HG03025 (cell line): ENCODE measurements around the gene CTDSP2.
A peak's percentile ranks its signal among the peaks of the same experiment; 100 is the strongest.
"Not testable (repeated sequence)": the region's sequence is repeated elsewhere in the genome, so short reads cannot be mapped to it uniquely, and the experiment has no call there.

Experiments
- ATAC-seq: cut with Tn5 transposase; IDR thresholded peaks from one replicate; pipeline ENCODE4 v1.9.1; 2021; ENCODE audit warnings: mild to moderate bottlenecking, moderate library complexity; ENCODE audit not compliant: unreplicated experiment, low FRiP score

The CTDSP2 gene

DNA sequence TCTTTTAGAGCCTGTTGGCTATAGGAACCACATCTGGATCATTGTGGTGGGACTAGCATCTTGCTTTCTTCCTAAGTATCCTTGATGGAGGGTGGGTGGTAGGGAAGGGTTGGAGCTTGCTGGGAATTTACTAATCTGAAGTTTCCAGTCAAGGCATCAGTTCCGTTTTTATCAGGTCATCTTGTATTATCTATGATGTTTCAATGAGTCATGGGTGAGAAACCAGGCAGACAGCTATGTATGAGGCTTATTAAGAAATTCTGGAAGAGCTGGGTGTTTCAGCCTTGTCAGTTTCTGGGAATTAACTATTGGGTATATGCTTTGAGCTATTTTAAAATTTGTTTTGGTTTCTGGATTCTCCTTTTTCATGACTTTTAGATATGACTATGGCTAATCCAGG is 52.6 kb downstream of the CTDSP2 start:
- no peak for ATAC-seq

DNA sequence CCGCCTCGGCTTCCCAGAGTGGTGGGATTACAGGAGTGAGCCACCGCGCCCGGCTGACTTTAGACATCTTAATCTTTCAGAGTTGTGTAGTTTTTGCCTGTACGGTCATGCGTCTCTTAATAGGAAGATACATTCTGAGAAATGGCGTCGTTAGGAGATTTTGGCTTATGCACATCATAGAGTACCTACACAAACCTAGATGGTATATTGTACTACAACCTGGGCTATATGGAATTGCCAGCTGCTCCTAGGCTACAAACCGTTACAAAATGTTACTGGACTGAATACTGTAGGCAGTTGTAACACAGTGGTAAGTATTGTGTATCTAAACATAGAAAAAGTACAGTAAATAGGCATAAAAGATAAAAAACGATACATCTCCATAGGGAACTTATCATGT is 62.7 kb downstream of the CTDSP2 start:
- no peak for ATAC-seq

DNA sequence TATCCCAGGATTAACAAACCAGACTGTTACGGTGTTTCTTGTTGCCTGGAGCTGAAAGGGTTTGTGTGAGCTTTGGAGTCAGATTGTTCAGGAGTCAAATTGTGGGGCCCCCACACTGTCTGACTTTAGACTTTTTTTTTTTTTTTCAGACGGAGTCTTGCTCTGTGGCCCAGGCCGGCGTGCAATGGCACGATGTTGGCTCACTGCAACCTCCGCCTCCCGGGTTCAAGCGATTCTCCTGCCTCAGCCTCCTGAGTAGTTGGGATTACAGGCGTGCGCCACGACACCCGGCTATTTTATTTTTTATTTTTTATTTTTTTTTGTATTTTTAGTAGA is 63.1 kb downstream of the CTDSP2 start:
- no peak for ATAC-seq

DNA sequence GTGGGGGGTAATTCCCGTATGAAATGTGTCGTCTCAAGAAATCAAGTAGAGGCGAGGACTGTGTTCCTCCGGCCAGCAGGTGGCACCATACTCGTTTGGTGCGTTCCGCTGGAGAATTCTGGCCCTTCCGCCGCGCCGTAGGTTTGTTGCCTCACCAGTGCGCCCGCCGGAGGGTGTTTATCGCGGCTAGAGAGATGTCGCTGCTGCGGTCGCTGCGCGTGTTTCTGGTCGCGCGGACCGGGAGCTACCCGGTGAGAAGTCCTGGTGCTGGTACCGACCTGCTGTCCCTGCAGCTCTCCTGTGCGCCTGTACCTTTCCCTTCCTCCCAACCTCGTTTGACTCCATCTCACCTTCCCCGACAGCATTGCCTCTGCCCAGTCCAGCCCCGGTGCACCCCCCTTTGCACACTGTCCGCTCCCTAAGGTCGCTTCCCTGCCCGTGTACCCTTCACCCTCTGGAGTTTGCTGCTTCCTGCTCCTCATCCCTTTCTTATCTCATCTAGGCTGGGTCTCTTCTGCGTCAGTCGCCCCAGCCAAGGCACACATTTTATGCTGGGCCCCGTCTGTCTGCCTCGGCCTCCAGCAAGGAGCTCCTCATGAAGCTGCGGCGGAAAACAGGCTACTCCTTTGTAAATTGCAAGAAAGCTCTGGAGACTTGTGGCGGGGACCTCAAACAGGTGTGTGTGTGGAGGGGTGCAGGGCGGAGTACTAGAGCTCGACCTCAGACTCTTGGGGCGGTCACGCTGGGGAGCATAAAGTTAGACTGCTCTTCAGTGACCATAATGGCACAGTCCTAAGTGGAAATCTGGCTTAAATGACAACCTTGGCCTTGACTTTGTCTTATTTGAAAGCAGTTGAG is 63.7 kb downstream of the CTDSP2 start, which contains the start of gene TSFM:
TSFM (plus strand) TSS at position 180 of the 858 bp plus-strand sequence; CDS start at position 195, 15 bp downstream.
- peak; percentile 88 for ATAC-seq

DNA sequence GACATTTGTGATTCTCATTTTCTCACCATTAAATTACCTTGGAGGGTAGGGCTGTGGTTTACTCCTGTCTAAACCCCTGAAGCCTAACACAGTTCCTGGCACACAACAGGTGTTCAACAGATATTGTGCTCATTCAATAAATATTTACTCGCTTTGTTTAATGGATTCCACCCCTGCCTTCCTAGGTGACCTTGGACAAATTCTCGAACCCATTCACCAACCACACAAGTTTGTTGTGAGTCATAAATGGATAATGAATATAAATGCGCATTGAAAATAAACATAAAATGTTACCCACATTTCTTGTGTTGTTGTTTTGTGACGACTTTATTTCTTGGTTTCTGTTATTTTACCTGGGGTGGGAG is 64.3 kb downstream of the CTDSP2 start:
- no peak for ATAC-seq

DNA sequence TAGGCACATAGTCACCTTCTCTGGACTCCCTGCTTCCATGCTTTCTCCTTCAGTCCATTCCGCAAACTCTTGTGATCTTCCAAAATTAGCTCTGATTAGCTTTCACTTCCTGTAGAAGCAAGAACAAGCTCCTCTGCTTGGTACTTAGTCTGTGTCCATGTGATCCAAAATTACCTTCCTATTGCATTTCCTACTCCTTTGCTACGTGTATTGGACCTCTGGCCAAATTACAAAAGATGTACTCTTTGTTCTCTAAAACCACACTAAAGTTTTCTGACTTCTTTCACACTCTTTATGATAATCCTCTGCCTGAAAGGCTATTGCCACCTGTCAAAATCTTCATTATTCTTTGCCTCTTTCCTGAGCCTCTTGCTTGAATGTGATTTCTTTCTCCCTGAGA is 64.7 kb downstream of the CTDSP2 start:
- ATAC-seq = no peak

DNA sequence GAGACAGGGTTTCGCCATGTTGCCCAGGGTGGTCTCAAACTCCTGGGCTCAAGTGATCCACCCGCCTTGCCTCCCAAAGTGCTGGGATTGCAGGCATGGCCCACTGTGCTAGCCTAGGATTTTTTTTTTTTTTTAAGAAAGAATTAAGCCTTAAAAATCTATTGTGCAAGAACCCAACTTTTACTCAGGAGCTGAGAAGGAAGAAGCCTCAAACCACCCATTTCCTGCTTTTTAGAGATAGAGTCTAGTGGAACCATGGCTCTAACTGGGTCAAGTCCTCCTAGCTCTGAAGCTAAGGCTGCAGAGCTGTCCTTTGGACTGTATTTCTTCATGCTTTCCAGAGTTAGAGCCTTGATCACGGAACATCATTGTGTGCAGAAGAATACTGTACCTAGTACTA is 65.3 kb downstream of the CTDSP2 start:
- no peak for ATAC-seq

DNA sequence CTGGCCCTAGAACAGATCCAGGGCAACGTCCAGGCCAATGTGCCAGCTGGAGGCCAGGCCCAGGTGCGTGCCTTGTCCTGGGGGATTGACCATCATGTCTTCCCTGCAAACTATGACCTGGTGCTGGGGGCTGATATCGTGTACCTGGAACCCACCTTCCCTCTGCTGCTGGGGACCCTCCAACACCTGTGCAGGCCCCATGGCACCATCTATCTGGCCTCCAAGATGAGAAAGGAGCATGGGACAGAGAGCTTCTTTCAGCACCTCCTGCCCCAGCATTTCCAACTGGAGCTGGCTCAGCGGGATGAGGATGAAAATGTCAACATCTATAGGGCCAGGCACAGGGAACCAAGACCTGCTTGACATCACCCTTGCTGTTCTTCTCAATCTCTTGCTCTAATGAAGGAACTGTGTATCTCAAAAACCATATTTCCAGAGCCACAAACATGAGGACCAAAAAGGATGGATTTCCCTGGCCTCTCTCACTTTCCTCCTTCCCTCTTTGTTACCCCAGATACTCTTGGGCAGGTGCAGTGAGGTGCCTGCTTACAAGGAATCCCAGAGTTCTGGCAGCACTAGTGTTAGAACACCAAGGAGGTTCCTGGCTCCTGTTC is 66.1 kb downstream of the CTDSP2 start:
- no peak for ATAC-seq

DNA sequence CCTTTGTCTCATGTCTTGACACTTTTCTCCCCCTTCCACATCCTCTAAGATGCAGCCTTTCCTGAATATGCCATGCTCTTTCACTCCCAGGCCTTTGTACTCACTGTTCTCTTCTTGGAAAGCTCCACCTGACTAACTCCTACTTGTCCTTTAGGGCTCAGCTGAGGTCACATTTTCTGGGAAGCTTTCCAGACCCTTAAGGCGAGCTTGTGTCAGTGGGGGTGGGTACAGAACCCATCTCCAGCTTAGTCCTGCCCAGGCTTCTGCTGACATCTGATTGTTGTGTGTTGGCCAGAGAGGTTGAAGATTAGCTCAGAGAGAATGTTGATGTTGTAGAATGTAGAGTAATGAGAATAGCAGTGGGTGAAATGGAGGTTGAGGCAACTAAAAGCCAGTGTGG is 66.8 kb downstream of the CTDSP2 start:
- ATAC-seq = no peak

DNA sequence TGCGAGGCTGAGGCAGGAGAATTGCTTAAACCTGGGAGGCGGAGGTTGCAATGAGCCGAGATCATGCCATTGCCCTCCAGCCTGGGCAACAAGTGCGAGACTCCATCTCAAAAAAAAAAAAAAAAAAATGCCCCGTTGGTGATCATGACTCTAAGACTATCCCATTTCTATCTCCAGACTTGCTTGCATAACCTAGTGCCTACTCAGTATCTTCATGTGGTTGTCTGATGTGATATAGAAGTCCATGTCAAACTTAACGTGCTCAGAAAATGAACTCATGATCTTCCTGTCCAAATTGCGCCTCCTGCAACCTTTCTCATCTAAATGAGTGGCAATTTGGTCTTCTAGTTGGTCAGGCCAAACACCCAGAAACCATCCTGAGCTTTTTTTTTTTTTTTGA is 68.6 kb downstream of the CTDSP2 start:
- no peak for ATAC-seq

DNA sequence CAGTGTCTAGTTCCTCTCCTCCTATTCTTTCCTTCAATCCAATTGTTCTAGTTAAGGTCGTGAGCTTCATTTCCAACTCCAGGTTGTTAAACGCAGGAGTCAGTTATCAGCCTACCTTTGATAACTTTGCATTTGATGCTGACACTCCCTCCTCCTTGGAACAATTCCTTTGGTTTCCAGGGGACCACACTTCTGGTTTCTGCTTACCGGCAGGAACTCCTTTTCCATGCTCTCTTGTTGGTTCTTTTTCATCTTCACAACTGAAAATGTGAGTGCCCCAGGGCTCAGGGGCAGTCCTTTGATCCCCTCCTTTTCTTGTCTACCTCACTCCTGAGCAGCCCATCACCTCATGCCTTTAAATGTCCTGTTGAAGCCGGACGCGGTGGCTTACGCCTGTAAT is 69.2 kb downstream of the CTDSP2 start:
- no peak for ATAC-seq

DNA sequence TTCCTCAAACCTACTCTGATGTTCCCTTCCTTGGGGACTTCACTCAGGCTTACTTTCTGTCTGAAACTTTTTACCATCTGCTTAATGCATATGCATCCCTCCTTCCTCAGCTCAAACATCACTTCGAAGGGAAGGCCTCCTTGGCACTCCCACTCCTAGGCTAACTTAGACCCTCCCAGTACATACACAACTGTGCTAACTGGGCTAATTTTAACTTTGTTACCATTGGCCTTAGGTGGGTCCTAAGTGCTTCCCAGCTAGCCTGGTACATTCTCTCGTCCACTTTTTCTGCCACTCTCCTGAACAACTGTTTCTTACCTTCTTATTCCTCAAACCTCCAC is 70.3 kb downstream of the CTDSP2 start:
- ATAC-seq = no peak

DNA sequence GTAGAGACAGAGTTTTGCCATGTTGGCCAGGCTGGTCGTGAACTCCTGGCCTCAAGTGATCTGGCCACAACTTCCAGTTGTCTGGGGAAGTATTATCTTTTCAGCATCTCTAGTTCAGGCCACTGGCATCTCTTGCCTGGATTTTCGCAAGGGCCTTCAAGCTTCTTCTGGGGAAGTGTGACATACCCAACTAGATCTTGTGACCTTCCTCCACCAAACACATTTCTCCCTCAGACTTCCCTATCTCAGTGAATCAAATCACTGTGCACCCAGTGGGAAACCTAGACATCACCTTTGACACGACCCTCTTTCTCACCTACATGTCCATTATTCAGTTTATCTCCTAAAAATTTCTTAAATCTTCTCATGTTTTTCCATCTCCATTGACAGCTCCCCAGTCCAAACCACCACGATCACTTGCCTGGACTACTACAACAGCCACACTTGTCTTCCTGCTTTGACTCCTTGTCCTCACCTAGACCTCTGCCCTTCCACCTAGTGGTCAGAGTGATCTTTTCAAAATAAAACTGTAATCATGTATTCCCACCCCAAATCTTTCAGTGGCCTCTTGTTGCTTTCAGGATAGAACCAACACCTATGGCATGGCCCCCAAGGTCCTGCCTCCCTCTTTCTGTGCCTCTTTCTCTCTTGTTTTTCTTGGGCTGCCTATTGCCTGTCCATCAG is 70.8 kb downstream of the CTDSP2 start:
- no peak for ATAC-seq

DNA sequence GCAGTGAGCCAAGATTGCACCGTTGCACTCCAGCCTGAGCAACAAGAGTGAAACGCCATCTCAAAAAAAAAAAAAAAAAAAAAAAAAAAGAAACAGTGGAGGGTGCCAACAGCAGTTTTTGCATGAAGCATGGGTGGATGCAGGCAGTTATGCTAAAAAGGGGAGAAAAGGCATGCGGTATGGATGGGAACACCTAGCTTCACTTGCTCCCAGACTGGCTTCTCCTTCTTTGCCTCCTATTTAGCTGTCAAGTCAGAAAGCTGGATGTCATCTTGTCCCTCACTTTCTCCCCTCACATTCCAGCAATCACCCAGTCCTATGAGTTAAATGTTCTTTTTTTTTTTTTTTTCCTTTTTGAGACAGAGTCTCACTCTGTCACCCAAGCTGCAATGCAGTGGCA is 71.5 kb downstream of the CTDSP2 start:
- no peak for ATAC-seq

DNA sequence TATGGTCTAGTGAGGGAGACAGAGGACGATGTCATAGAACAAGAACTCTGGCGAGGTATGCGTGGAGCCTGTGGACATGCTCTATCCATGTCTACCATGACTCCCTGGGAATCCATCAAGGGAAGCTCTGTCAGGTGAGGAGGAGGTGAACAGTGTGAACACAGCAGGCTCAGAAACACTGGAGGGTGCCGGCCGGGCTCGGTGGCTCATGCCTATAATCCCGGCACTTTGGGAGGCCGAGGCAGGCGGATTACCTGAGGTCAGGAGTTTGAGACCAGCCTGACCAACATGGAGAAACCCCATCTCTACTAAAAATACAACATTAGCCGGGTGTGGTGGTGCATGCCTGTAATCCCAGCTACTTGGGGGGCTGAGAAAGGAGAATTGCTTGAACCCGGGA is 71.9 kb downstream of the CTDSP2 start:
- ATAC-seq = not testable (repeated sequence)

DNA sequence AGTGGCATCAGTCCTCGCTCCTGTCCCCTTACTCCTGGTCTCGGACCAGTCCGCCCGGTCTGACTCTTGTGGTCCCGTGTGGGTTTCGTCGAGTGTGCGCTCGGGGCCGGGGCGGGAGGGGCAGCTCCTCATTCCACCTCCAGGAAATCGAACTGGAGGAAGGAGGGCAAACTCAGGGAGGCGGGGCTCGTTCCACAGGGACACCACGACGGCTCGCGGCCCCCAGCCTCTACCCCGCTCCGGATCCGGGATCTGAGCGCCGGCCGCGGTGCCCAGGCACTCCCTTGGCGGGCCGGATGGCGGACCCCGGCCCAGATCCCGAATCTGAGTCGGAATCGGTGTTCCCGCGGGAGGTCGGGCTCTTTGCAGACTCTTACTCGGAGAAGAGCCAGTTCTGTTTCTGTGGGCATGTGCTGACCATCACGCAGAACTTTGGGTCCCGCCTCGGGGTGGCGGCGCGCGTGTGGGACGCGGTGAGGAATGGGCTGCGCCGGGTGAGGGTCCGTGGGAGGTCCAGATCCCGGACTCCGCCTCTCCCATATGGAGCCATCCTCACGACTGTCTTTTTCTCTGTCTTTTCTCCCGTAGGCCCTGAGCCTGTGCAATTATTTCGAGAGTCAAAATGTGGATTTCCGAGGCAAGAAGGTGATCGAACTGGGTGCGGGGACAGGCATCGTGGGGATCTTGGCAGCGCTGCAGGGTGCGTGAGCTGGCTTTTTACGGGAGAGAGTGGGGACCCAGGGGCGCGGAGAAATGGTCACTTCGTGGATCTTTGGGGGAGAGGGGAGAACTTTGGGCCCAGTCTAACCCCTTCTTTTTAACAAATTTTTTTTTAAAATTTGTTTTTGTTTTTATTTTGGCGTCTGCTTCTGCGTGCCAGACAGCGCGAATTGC is 73.9 kb downstream of the CTDSP2 start, which contains the start of gene EEF1AKMT3:
EEF1AKMT3 (plus strand) TSS at position 186 of the 894 bp plus-strand sequence; CDS start at position 297, 111 bp downstream.
- peak; percentile 27 for ATAC-seq

DNA sequence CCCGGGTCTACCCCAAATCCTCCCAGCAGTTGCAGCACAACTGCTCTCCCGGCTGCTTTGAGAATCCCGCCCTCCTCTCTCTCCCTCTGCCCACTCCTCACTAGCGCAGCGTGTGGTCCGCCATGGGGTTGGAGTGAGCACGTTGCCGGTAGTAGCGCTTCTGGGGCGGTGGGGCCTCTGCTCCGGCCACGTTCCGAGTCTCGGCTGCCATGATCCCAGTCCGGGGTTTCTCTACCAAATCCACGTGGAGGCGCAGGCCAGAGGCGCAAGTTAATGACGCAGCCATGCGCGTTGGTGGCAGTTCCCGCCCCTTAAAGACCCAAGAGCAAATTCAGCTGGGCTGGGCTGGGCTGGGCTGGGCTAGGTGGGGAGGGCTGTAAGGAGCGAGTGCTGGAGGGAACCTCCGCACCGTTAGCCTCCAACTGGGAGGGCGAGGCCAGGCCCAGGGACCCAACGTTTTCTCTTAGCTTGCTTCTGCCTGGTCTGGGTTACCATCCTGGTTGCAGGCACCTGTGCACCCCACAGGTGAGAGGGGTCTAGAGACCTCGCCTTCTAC is 74.6 kb downstream of the CTDSP2 start, which contains the start of gene METTL1:
METTL1 (minus strand) TSS at position 233 of the 556 bp plus-strand sequence; CDS start at position 211, 22 bp downstream.
- peak; percentile 83 for ATAC-seq

DNA sequence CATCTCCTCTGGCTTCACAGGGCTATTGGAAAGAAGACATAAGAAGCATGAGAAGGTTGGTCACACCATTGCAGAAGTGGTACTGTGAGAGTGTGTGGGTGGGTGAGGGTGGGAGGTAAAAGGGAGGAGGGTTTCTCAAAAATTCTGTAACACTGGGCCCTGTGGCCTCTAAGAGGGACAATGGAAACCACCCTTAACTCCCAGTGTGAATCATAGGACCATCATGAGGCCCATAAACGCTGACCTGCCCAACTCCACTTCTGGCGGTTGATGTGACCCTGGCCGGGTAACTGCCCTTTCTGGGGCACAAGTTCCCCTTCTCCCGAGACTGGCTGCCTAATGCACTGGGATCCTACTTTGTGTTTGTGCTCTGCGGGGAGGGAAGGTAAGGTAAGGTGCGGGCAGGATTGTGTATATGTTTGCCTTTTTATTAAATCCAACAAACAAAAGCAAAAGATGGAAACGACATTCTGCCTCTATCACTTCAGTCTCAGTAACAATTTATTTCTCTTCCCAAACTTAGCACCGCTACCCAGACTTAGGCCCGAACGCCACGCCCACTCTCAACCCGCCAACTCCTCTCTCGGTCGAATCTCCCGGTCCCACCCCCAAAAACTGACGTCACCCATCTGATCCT is 75.2 kb downstream of the CTDSP2 start:
- peak; percentile 63 for ATAC-seq

DNA sequence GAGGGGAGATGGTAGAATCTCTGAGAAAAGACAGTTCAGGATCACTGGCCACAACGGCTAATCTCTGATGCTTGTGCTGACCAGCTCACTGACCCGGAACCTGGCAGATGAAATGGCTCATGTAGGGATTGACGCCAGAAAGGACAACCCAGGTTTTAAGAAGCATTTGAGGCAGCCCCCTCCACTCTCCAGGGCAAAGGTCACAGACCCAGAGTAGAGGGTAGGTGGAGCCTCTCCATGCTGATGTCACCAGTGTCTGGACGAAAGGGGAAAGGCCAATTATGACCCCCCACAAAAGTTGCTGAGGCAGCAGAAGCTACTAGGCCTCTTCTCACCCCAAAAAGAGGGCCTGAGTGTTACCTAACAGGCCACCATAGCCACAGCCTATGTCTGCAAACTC is 75.8 kb downstream of the CTDSP2 start:
- ATAC-seq = no peak
